Memory B cell (primary cell): ENCODE results near the gene SLC35F2.
A peak's percentile ranks its signal among the peaks of the same experiment; 100 is the strongest.
"Not testable (repeated sequence)": the region's sequence is repeated elsewhere in the genome, so short reads cannot be mapped to it uniquely, and the experiment has no call there.

Experiments used
- ATAC-seq: fragments of 150-1000 bp; cut with Tn5 transposase; 2 replicates; pipeline ENCODE4 v1.10.0; 2021; ENCODE audit warnings: low read depth, mild to moderate bottlenecking, moderate library complexity
- DNase-seq, 2 donors: peaks; one replicate each; pipeline ENCODE4 v3.0.0; 2022; ENCODE audit warnings: low spot score in 2 of 2
- H3K27ac Mint-ChIP-seq: one replicate; pipeline ENCODE4 v1.8.0; 2022; ENCODE audit warnings: mild to moderate bottlenecking, moderate library complexity, mixed read lengths
- H3K27me3 Mint-ChIP-seq: one replicate; pipeline ENCODE4 v1.8.0; 2022; ENCODE audit warnings: mixed read lengths
- H3K36me3 Mint-ChIP-seq: one replicate; pipeline ENCODE4 v1.8.0; 2022; ENCODE audit warnings: mild to moderate bottlenecking, mixed read lengths
- H3K4me1 Mint-ChIP-seq: one replicate; pipeline ENCODE4 v1.8.0; 2022; ENCODE audit warnings: mixed read lengths
- H3K4me3 Mint-ChIP-seq: one replicate; pipeline ENCODE4 v1.8.0; 2022; ENCODE audit warnings: mild to moderate bottlenecking, moderate library complexity, mixed read lengths
- H3K9me3 Mint-ChIP-seq: one replicate; pipeline ENCODE4 v1.8.0; 2022; ENCODE audit warnings: mixed read lengths

SLC35F2 gene

DNA sequence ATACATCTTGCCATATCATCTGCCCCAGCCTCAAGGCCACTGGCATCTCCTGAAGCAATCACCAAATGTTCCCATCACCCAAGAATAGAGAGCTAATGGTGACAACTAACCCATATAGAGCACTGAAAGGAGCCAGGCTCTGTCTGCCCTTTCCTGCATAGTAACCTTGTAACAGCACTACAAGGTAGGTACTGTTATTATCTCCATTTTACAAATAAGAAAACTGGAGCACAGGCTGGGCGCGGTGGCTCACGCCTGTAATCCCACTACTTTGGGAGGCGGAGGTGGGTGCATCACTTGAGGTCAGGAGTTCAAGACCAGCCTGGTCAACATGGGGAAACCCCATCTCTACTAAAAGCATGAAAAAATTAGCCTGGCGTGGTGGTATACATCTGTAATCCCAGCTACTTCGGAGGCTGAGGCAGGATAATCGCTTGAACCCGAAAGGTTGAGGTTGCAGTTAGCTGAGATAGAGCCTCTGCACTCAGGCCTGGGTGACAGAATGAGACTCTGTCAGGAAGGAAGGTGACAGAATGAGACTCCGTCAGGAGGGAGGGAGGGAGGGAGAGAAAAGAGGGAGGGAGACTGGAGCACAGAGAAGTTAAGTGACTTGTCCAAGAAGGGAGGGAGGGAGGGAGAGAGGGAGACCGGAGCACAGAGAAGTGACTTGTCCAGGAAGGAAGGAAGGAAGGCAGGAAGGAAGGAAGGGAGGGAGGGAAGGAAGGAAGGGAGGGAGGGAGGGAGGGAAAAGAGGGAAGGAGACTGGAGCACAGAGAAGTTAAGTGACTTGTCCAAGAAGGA is 2.2 kb downstream of the SLC35F2 start:
- peak overlapping the region; percentile 84 for H3K27ac Mint-ChIP-seq
- H3K4me3 Mint-ChIP-seq = peak overlapping the region; percentile 59
- H3K27me3 Mint-ChIP-seq = no peaks in the 10 kb centered on the region

DNA sequence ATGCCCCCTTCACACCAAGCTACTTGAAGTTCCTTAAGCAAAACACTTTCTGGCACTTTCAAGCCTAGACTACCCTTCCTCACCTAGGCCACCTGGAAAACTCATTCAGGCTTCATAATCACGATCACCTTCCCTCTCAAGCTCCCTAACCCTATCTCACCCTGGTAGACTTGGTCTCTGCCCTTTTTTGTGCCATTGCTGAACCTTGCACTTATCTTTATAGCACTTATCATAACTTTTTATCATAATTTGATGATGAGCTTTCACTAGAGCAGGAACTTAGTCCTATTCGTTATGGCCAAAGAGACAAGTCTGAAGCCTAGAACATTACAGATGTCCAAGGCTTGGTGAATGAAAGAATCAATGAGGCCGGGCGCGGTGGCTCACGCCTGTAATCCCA is 5.5 kb downstream of the SLC35F2 start:
- no peak overlapping the region for H3K4me3 Mint-ChIP-seq
- no peaks in the 10 kb centered on the region for H3K27me3 Mint-ChIP-seq
- H3K9me3 Mint-ChIP-seq = no peaks in the 10 kb centered on the region
- no peak overlapping the region for H3K27ac Mint-ChIP-seq
- peaks cover 37% of the 10 kb centered on the region for H3K4me1 Mint-ChIP-seq
- DNase-seq (no peak), ATAC-seq (no peak)
- H3K36me3 Mint-ChIP-seq = peaks cover 2% of the 10 kb centered on the region

More for the DNA sequence above, 2.2 kb downstream of the SLC35F2 start:
- peaks cover 29% of the 10 kb centered on the region for H3K4me1 Mint-ChIP-seq
- no peak for DNase-seq
- H3K36me3 Mint-ChIP-seq = peaks cover 2% of the 10 kb centered on the region
- no peaks in the 10 kb centered on the region for H3K9me3 Mint-ChIP-seq
- ATAC-seq = no peak

- DNase-seq = no peak
- ATAC-seq = no peak
- peaks cover 33% of the 10 kb centered on the region for H3K4me1 Mint-ChIP-seq
- H3K4me3 Mint-ChIP-seq = no peak overlapping the region
- H3K9me3 Mint-ChIP-seq = no peaks in the 10 kb centered on the region
- no peak overlapping the region for H3K27ac Mint-ChIP-seq
- peaks cover 2% of the 10 kb centered on the region for H3K36me3 Mint-ChIP-seq
- no peaks in the 10 kb centered on the region for H3K27me3 Mint-ChIP-seq
These were observed 6.8 kb downstream of the SLC35F2 start for GRCh38 chr11:107851704-107852310.

DNA sequence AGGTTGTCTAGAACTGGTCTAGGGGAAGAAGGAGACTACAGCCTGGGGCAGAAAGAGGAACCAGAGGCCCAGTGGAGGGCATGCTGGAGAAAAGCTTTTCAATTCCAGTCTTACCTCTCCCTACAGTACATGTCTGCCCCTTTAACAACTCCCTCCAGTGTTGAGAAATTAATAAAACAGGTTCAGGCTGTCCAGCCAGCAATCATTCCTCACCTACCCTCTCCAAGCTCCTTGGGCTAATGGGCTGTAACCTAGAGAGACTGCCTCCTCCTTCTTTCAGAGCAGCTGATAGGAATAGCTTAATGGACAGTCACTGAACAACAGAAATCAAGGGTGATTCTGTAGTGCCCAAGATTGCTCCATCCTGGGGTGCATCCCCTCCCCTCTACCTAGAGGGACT is 8.8 kb downstream of the SLC35F2 start:
- no peaks in the 10 kb centered on the region for H3K9me3 Mint-ChIP-seq
- H3K27ac Mint-ChIP-seq = no peak overlapping the region
- DNase-seq = no peak
- no peaks in the 10 kb centered on the region for H3K36me3 Mint-ChIP-seq
- no peaks in the 10 kb centered on the region for H3K27me3 Mint-ChIP-seq
- ATAC-seq = peak; percentile 24
- H3K4me1 Mint-ChIP-seq = peaks cover 26% of the 10 kb centered on the region
- no peak overlapping the region for H3K4me3 Mint-ChIP-seq

DNA sequence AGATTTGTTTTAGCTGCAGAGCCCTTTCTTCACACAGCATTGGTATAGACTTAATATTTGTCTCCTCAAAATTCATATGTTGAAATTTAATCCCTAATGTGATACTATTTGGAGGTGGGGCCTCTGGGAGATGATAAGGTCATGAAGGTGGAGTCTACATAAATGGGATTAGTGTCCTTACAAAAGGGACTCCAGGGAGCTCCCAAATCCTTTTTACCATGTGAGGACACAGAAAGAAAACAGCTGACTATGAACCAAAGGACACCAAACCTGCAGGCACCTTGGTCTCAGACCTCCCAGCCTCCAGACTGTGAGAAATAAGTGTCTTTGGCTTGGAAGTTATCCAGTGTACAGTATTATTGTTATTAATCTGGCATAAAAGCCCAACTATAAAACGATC is 10.2 kb downstream of the SLC35F2 start:
- H3K27ac Mint-ChIP-seq = no peak overlapping the region
- no peaks in the 10 kb centered on the region for H3K27me3 Mint-ChIP-seq
- H3K36me3 Mint-ChIP-seq = no peaks in the 10 kb centered on the region
- no peak overlapping the region for H3K4me3 Mint-ChIP-seq
- peaks cover 26% of the 10 kb centered on the region for H3K4me1 Mint-ChIP-seq
- DNase-seq (no peak), ATAC-seq (no peak)
- no peaks in the 10 kb centered on the region for H3K9me3 Mint-ChIP-seq

GRCh38 chr11:107847184-107847583 is 11.4 kb downstream of the SLC35F2 start:
- no peaks in the 10 kb centered on the region for H3K27me3 Mint-ChIP-seq

DNA sequence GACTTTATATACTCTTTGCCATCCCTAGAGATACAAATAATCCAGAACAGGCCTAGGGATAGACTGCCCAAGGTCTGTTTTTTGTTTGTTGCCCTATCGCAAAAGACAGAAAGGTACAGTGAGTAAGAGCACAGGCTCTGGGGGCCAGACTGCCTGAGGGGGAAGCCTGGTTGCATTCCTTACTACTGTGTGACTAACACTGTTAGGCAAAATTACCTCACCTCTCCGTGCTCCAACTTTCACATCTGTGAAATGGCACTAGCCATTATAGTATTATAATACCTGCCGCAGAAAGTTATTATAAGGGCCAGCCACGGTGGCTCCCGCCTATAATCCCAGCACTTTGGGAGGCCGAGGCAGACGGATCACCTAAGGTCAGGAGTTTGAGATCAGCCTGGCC is 14.5 kb downstream of the SLC35F2 start:
- Mint-ChIP-seq H3K27ac (no peak overlapping the region), H3K4me3 (no peak overlapping the region)

More at GRCh38 chr11:107847184-107847583, 11.4 kb downstream of the SLC35F2 start:
- DNase-seq (no peak), ATAC-seq (no peak)
- Mint-ChIP-seq H3K27ac (no peak overlapping the region), H3K36me3 (no peaks in the 10 kb centered on the region), H3K9me3 (no peaks in the 10 kb centered on the region), H3K4me3 (no peak overlapping the region), H3K4me1 (peaks cover 27% of the 10 kb centered on the region)

DNA sequence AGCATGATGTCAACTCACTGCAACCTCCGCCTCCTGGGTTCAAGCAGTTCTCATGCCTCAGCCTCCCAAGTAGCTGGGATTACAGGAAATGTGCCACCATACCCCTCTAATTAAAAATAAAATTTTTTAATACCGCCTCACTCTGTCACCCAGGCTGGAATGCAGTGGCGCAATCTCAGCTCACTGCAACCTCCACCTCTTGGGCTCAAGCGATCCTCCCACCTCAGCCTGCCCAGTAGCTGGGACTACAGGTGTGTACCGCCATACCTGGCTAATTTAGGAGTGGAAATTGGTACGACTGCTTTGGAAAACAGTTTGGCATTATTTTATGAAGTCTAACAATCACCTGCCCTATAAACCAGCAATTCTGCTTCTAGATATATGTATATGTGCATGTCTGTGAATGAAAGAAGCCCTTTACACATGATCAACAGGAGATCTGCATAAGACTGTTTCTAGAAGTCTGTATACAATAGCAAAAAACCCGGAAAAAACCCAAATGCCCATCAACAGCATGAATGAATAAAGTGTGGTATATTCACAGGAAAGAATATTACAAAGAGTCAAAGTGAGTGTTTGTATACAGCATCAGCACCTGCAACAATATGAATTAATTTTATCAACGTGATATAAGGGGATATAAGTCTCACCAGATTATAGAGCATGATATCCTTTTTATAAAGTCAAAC is 16.0 kb downstream of the SLC35F2 start:
- no peak overlapping the region for H3K4me3 Mint-ChIP-seq
- H3K27me3 Mint-ChIP-seq = no peaks in the 10 kb centered on the region
- no peaks in the 10 kb centered on the region for H3K36me3 Mint-ChIP-seq
- ATAC-seq (no peak), DNase-seq (no peak)
- peaks cover 21% of the 10 kb centered on the region for H3K4me1 Mint-ChIP-seq
- no peak overlapping the region for H3K27ac Mint-ChIP-seq
- no peaks in the 10 kb centered on the region for H3K9me3 Mint-ChIP-seq

More for the DNA sequence above, 14.5 kb downstream of the SLC35F2 start:
- ATAC-seq = no peak
- Mint-ChIP-seq H3K36me3 (no peaks in the 10 kb centered on the region), H3K27me3 (no peaks in the 10 kb centered on the region), H3K4me1 (peaks cover 28% of the 10 kb centered on the region), H3K9me3 (no peaks in the 10 kb centered on the region)
- no peak for DNase-seq

GRCh38 chr11:107840129-107840484 is 18.5 kb downstream of the SLC35F2 start:
- Mint-ChIP-seq H3K27ac (no peak overlapping the region), H3K4me1 (peaks cover 19% of the 10 kb centered on the region), H3K36me3 (no peaks in the 10 kb centered on the region), H3K4me3 (no peak overlapping the region), H3K27me3 (no peaks in the 10 kb centered on the region), H3K9me3 (no peaks in the 10 kb centered on the region)
- no peak for ATAC-seq
- no peak for DNase-seq

- no peak for DNase-seq
- H3K4me3 Mint-ChIP-seq = no peak overlapping the region
- no peaks in the 10 kb centered on the region for H3K9me3 Mint-ChIP-seq
- no peaks in the 10 kb centered on the region for H3K27me3 Mint-ChIP-seq
- peaks cover 16% of the 10 kb centered on the region for H3K4me1 Mint-ChIP-seq
- no peaks in the 10 kb centered on the region for H3K36me3 Mint-ChIP-seq
- ATAC-seq = no peak
- H3K27ac Mint-ChIP-seq = no peak overlapping the region
These were observed 21.7 kb downstream of the SLC35F2 start for GRCh38 chr11:107836851-107837250.

- H3K9me3 Mint-ChIP-seq = no peaks in the 10 kb centered on the region
- ATAC-seq (no peak), DNase-seq (no peak)
- H3K4me3 Mint-ChIP-seq = no peak overlapping the region
- H3K36me3 Mint-ChIP-seq = no peaks in the 10 kb centered on the region
- no peak overlapping the region for H3K27ac Mint-ChIP-seq
- peaks cover 6% of the 10 kb centered on the region for H3K4me1 Mint-ChIP-seq
- no peaks in the 10 kb centered on the region for H3K27me3 Mint-ChIP-seq
These were observed 23.6 kb downstream of the SLC35F2 start for GRCh38 chr11:107834995-107835394.

DNA sequence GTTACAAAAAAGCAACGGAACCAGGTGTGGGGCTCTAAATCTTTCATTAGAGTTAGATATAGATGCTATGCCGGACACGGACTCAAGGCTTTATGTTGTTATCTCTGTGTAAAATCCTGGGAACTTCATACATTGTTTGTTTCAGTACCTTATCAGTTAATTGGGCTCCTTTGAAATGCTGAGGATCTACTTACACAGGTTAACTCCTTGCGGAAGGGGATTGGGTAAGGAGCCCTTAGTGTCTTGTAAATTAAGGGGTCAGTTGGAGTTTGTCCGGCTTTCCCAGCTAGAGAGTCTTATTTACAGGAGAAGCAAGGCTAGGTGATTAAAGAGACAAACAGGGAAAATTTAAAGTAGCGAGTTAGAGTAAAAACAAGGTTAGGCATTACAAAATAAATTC is 24.7 kb downstream of the SLC35F2 start:
- H3K36me3 Mint-ChIP-seq, H3K27me3 Mint-ChIP-seq, H3K4me3 Mint-ChIP-seq: not testable (repeated sequence)

DNA sequence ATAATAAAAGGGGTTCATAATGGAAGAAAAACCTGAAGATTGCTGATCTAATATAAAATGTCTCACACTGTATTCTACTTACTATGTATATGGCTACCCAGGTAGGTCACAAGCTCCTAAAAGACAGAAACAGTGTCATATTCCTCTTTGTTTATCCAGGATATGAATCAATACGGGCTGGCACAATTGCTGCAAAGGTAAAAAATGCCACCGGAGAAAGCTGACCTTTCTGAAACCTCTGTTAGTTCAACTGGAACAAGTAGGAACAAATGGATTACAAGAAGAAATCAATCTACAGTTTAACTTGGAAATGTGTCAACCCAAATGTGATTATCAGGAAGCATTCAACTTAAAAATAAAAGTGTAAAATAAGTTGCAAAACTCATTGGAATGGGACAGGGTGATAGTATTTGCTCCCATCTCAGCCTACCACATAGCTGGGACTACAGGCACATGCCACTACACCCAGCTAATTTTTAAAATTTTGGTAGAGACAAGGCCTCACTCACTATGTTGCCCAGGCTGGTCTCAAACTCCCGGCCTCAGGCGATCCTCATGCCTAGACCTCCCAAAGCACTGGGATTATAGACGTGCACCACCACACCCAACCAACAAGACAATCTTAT is 27.6 kb downstream of the SLC35F2 start:
- peaks cover 5% of the 10 kb centered on the region for H3K4me1 Mint-ChIP-seq
- no peak for ATAC-seq
- no peaks in the 10 kb centered on the region for H3K27me3 Mint-ChIP-seq
- no peak overlapping the region for H3K4me3 Mint-ChIP-seq
- no peaks in the 10 kb centered on the region for H3K9me3 Mint-ChIP-seq
- no peaks in the 10 kb centered on the region for H3K36me3 Mint-ChIP-seq
- H3K27ac Mint-ChIP-seq = no peak overlapping the region
- DNase-seq = no peak

More for the DNA sequence above, 24.7 kb downstream of the SLC35F2 start:
- ATAC-seq, H3K4me1 Mint-ChIP-seq, DNase-seq, H3K9me3 Mint-ChIP-seq, H3K27ac Mint-ChIP-seq: not testable (repeated sequence)

GRCh38 chr11:107827041-107827440 is 31.5 kb downstream of the SLC35F2 start:
- Mint-ChIP-seq H3K9me3 (no peaks in the 10 kb centered on the region), H3K27me3 (no peaks in the 10 kb centered on the region), H3K4me1 (peaks cover 10% of the 10 kb centered on the region), H3K27ac (no peak overlapping the region), H3K4me3 (no peak overlapping the region), H3K36me3 (no peaks in the 10 kb centered on the region)
- DNase-seq (no peak), ATAC-seq (no peak)
